ENCODE results near the gene CFAP43. TPM values are rescaled to one million over a fixed set of nuclear protein-coding genes. Genes with fewer than 3 reads are reported as not detected.
A peak's percentile ranks its signal among the peaks of the same experiment; 100 is the strongest.
"Not testable (repeated sequence)": the region's sequence is repeated elsewhere in the genome, so short reads cannot be mapped to it uniquely, and the experiment has no call there.

Gene CFAP43
- total and polyA plus RNA-seq, 12 donors: 0.28 to 4.2 (median 1.3) TPM

- no peak overlapping the region for H3K4me3 ChIP-seq
- no peaks in the 10 kb centered on the region for H3K9me3 ChIP-seq (replicated peaks in 1 of 3)
- DNase-seq: peak in 4 of 7 donors; percentile 49 to 65 (median 60)
- intact Hi-C loops (cut with DNase I): no loop called here
- TF ChIP-seq POLR2A (IDR thresholded peaks at IDR 0.05) (peak in 1 of 2 donors; percentile 29), CTCF (IDR thresholded peaks at IDR 0.05) (no peak)
- peaks cover 27 to 45% of the 10 kb centered on the region in 2 donors for H3K4me1 ChIP-seq (replicated peaks in 1 of 2)
- WGBS, 4 donors: 45 to 59% (median 50%) methylated on average over 2 of the region's 2 CpGs
- peak overlapping the region in 2 of 5 donors; percentile 19 to 99 for H3K27ac ChIP-seq
- H3K27me3 ChIP-seq: no peaks in the 10 kb centered on the region
- H3K36me3 ChIP-seq (replicated peaks in 1 of 2): peaks cover 0 to 10% of the 10 kb centered on the region in 2 donors
These were observed 20.9 kb upstream of the CFAP43 start for GRCh38 chr10:104253106-104253505.

- intact Hi-C loops (cut with DNase I): no loop called here
These were observed 20.2 kb upstream of the CFAP43 start for GRCh38 chr10:104252368-104252767.

GRCh38 chr10:104251443-104251842 is 19.3 kb upstream of the CFAP43 start:
- 93 to 95% (median 94%) methylated on average over 6 of the region's 6 CpGs for WGBS, 4 donors
- Histone ChIP-seq H3K9me3 (replicated peaks in 1 of 3) (no peaks in the 10 kb centered on the region), H3K36me3 (replicated peaks in 1 of 2) (no peaks in the 10 kb centered on the region), H3K4me3 (no peak overlapping the region), H3K4me1 (replicated peaks in 1 of 2) (peaks cover 19 to 28% of the 10 kb centered on the region in 2 donors), H3K27ac (no peak overlapping the region), H3K27me3 (no peaks in the 10 kb centered on the region)
- TF ChIP-seq POLR2A (IDR thresholded peaks at IDR 0.05): no peak
- no peak for TF ChIP-seq CTCF (IDR thresholded peaks at IDR 0.05)
- intact Hi-C loops (cut with DNase I): no loop called here
- DNase-seq: no peak

More at GRCh38 chr10:104252368-104252767, 20.2 kb upstream of the CFAP43 start:
- Histone ChIP-seq H3K9me3 (replicated peaks in 1 of 3) (no peaks in the 10 kb centered on the region), H3K36me3 (replicated peaks in 1 of 2) (peaks cover 0 to 3% of the 10 kb centered on the region in 2 donors), H3K27ac (no peak overlapping the region), H3K4me3 (no peak overlapping the region), H3K27me3 (no peaks in the 10 kb centered on the region), H3K4me1 (replicated peaks in 1 of 2) (peaks cover 27 to 37% of the 10 kb centered on the region in 2 donors)
- TF ChIP-seq CTCF (IDR thresholded peaks at IDR 0.05) (no peak), POLR2A (IDR thresholded peaks at IDR 0.05) (no peak)
- DNase-seq: no peak

- Histone ChIP-seq H3K27me3 (no peaks in the 10 kb centered on the region), H3K9me3 (replicated peaks in 1 of 3) (no peaks in the 10 kb centered on the region), H3K4me1 (replicated peaks in 1 of 2) (peaks cover 12 to 22% of the 10 kb centered on the region in 2 donors), H3K4me3 (no peak overlapping the region), H3K36me3 (replicated peaks in 1 of 2) (no peaks in the 10 kb centered on the region), H3K27ac (no peak overlapping the region)
- intact Hi-C loops (cut with DNase I): no loop called here
- DNase-seq: no peak
- WGBS, 4 donors: 37 to 65% (median 50%) methylated on average over 1 of the region's 1 CpG
- TF ChIP-seq CTCF (IDR thresholded peaks at IDR 0.05) (no peak), POLR2A (IDR thresholded peaks at IDR 0.05) (no peak)
These were observed 18.2 kb upstream of the CFAP43 start for GRCh38 chr10:104250371-104250770.

GRCh38 chr10:104248931-104249330 is 16.8 kb upstream of the CFAP43 start:
- H3K4me3 ChIP-seq; H3K27me3 ChIP-seq; H3K27ac ChIP-seq; intact Hi-C loops (cut with DNase I); H3K36me3 ChIP-seq (replicated peaks in 1 of 2); DNase-seq; H3K9me3 ChIP-seq (replicated peaks in 1 of 3): not testable (repeated sequence)
- peaks cover 6 to 16% of the 10 kb centered on the region in 2 donors for H3K4me1 ChIP-seq (replicated peaks in 1 of 2)
- 80 to 91% (median 82%) methylated on average over 10 to 11 of the region's 11 CpGs for WGBS, 4 donors

Measured in adrenal gland (tissue), 12 donors.